Measurements from ENCODE around the gene ITPKB.

Gene ITPKB

GRCh38 chr1:226637147-226637935 is 101.7 kb downstream of the ITPKB start:
- DNase-seq (ENCODE audit: low read depth), result no peak
- no peak overlapping the region for H3K4me3 ChIP-seq (ENCODE audit: low read depth, low read length)
- TF ChIP-seq CTCF (IDR thresholded peaks at IDR 0.05; ENCODE audit: low read depth, low read length) (no peak), MAX (IDR thresholded peaks at IDR 0.05; ENCODE audit: low read depth, low read length) (no peak), MYC (IDR thresholded peaks at IDR 0.05; ENCODE audit: low read depth, low read length) (no peak), POLR2A (IDR thresholded peaks at IDR 0.05; ENCODE audit: extremely low read depth, insufficient read length) (no peak)

- TF ChIP-seq MAX (IDR thresholded peaks at IDR 0.05; ENCODE audit: low read depth, low read length), result no peak
- TF ChIP-seq POLR2A (IDR thresholded peaks at IDR 0.05; ENCODE audit: extremely low read depth, insufficient read length), result no peak
- TF ChIP-seq MYC (IDR thresholded peaks at IDR 0.05; ENCODE audit: low read depth, low read length), result no peak
- no peak for TF ChIP-seq CTCF (IDR thresholded peaks at IDR 0.05; ENCODE audit: low read depth, low read length)
- DNase-seq (ENCODE audit: low read depth), result no peak
- H3K4me3 ChIP-seq (ENCODE audit: low read depth, low read length), result no peak overlapping the region
Measured at GRCh38 chr1:226636847-226637096, 102.3 kb downstream of the ITPKB start.

- no peak for TF ChIP-seq POLR2A (IDR thresholded peaks at IDR 0.05; ENCODE audit: extremely low read depth, insufficient read length)
- DNase-seq (ENCODE audit: low read depth), result no peak
- no peak overlapping the region for H3K4me3 ChIP-seq (ENCODE audit: low read depth, low read length)
Measured at GRCh38 chr1:226635456-226635941, 103.6 kb downstream of the ITPKB start.

- no peak overlapping the region for H3K4me3 ChIP-seq (ENCODE audit: low read depth, low read length)
- DNase-seq (ENCODE audit: low read depth), result no peak
- no peak for TF ChIP-seq POLR2A (IDR thresholded peaks at IDR 0.05; ENCODE audit: extremely low read depth, insufficient read length)
- TF ChIP-seq CTCF (IDR thresholded peaks at IDR 0.05; ENCODE audit: low read depth, low read length), result no peak
- TF ChIP-seq MAX (IDR thresholded peaks at IDR 0.05; ENCODE audit: low read depth, low read length), result no peak
- no peak for TF ChIP-seq MYC (IDR thresholded peaks at IDR 0.05; ENCODE audit: low read depth, low read length)
Measured at GRCh38 chr1:226634611-226635246, 104.4 kb downstream of the ITPKB start.

- TF ChIP-seq CTCF (IDR thresholded peaks at IDR 0.05; ENCODE audit: low read depth, low read length), result peak; percentile 79
- no peak for TF ChIP-seq MYC (IDR thresholded peaks at IDR 0.05; ENCODE audit: low read depth, low read length)
- no peak for TF ChIP-seq MAX (IDR thresholded peaks at IDR 0.05; ENCODE audit: low read depth, low read length)
- TF ChIP-seq POLR2A (IDR thresholded peaks at IDR 0.05; ENCODE audit: extremely low read depth, insufficient read length), result no peak
- peak; percentile 76 for DNase-seq (ENCODE audit: low read depth)
- H3K4me3 ChIP-seq (ENCODE audit: low read depth, low read length), result no peak overlapping the region
Measured at GRCh38 chr1:226634166-226634588, 104.9 kb downstream of the ITPKB start.

GRCh38 chr1:226633541-226634165 is 105.4 kb downstream of the ITPKB start:
- no peak for DNase-seq (ENCODE audit: low read depth)
- no peak for TF ChIP-seq CTCF (IDR thresholded peaks at IDR 0.05; ENCODE audit: low read depth, low read length)
- TF ChIP-seq MAX (IDR thresholded peaks at IDR 0.05; ENCODE audit: low read depth, low read length), result no peak
- TF ChIP-seq POLR2A (IDR thresholded peaks at IDR 0.05; ENCODE audit: extremely low read depth, insufficient read length), result no peak
- no peak overlapping the region for H3K4me3 ChIP-seq (ENCODE audit: low read depth, low read length)
